SK-N-SH treated with all-trans-retinoic acid at 6 μM for 48 hours (cell line): Measurements from ENCODE around the gene KRT7.

Experiments used
- ARNTL ChIP-seq: fragments of 450-650 bp; formaldehyde crosslinking; IDR thresholded peaks from 2 replicates; pipeline ENCODE4 v1.5.0; 2020; ENCODE audit warnings: low read depth, mild to moderate bottlenecking, moderate library complexity, borderline replicate concordance
- ISL1 ChIP-seq: fragments of 250-450 bp; sonication (Bioruptor Pico); IDR thresholded peaks from 2 replicates; pipeline ENCODE4 v2.1.2; 2022; ENCODE audit warnings: mild to moderate bottlenecking, moderate library complexity
- PPARA ChIP-seq: fragments of 250-450 bp; sonication (Bioruptor Pico); IDR thresholded peaks from 2 replicates; pipeline ENCODE4 v1.5.0; 2020; ENCODE audit warnings: mild to moderate bottlenecking, borderline replicate concordance
- TOX ChIP-seq: fragments of 250-450 bp; sonication (Bioruptor Pico); IDR thresholded peaks from 2 replicates; pipeline ENCODE4 v1.8.0; 2021; ENCODE audit warnings: mild to moderate bottlenecking, moderate library complexity, borderline replicate concordance
- ZNF70 ChIP-seq: fragments of 450-650 bp; formaldehyde crosslinking; IDR thresholded peaks from 2 replicates; pipeline ENCODE4 v1.5.0; 2020; ENCODE audit warnings: mild to moderate bottlenecking, moderate library complexity
- TF ChIP-seq, protein P1 (sequence below): fragments of 250-450 bp; sonication (Bioruptor Pico); IDR thresholded peaks from 2 replicates; pipeline ENCODE4 v1.8.0; 2020; ENCODE audit warnings: mild to moderate bottlenecking, moderate library complexity, borderline replicate concordance

- TF ChIP-seq ZNF70 (no peak), TOX (CRISPR knock-in tag) (no peak), ISL1 (no peak), ARNTL (CRISPR knock-in tag) (no peak), PPARA (CRISPR knock-in tag) (no peak)
- TF ChIP-seq, protein P1, sequence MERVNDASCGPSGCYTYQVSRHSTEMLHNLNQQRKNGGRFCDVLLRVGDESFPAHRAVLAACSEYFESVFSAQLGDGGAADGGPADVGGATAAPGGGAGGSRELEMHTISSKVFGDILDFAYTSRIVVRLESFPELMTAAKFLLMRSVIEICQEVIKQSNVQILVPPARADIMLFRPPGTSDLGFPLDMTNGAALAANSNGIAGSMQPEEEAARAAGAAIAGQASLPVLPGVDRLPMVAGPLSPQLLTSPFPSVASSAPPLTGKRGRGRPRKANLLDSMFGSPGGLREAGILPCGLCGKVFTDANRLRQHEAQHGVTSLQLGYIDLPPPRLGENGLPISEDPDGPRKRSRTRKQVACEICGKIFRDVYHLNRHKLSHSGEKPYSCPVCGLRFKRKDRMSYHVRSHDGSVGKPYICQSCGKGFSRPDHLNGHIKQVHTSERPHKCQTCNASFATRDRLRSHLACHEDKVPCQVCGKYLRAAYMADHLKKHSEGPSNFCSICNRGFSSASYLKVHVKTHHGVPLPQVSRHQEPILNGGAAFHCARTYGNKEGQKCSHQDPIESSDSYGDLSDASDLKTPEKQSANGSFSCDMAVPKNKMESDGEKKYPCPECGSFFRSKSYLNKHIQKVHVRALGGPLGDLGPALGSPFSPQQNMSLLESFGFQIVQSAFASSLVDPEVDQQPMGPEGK (CRISPR knock-in tag): no peak
These were observed 32.1 kb upstream of the KRT7 start for GRCh38 chr12:52200781-52201450.
